Skeletal muscle cell (primary cell): ENCODE data around the gene LRPPRC.

Experiments
- DNase-seq: peaks from one replicate; pipeline ENCODE4 v3.0.0-alpha.2; 2010; ENCODE audit warnings: low read depth
- H3K4me3 ChIP-seq: 2 replicates; pipeline ENCODE4 v1.5.1; 2011; ENCODE audit warnings: low read depth, mild to moderate bottlenecking, control low read depth, low read length, moderate library complexity

The LRPPRC gene

GRCh38 chr2:43985359-43985758, 10.4 kb downstream of the LRPPRC start:
- no peak overlapping the region for H3K4me3 ChIP-seq
- DNase-seq, result no peak

- no peak overlapping the region for H3K4me3 ChIP-seq
- no peak for DNase-seq
These were observed 11.3 kb downstream of the LRPPRC start for GRCh38 chr2:43984533-43984932.

GRCh38 chr2:43980902-43981301, 14.9 kb downstream of the LRPPRC start:
- no peak for DNase-seq
- no peak overlapping the region for H3K4me3 ChIP-seq

GRCh38 chr2:43977677-43978375, 18.0 kb downstream of the LRPPRC start:
- no peak for DNase-seq
- no peak overlapping the region for H3K4me3 ChIP-seq

- H3K4me3 ChIP-seq, result no peak overlapping the region
- DNase-seq, result no peak
These were observed 34.9 kb downstream of the LRPPRC start for GRCh38 chr2:43960921-43961320.

- no peak for DNase-seq
- H3K4me3 ChIP-seq, result no peak overlapping the region
These were observed 37.2 kb downstream of the LRPPRC start for GRCh38 chr2:43958397-43959275.

GRCh38 chr2:43950383-43951008, 45.3 kb downstream of the LRPPRC start:
- no peak for DNase-seq
- H3K4me3 ChIP-seq, result no peak overlapping the region

- DNase-seq, result no peak
- H3K4me3 ChIP-seq, result no peak overlapping the region
These were observed 47.4 kb downstream of the LRPPRC start for GRCh38 chr2:43948370-43948769.

GRCh38 chr2:43946685-43947084, 49.1 kb downstream of the LRPPRC start:
- no peak for DNase-seq
- H3K4me3 ChIP-seq, result no peak overlapping the region

- DNase-seq, result no peak
- H3K4me3 ChIP-seq, result no peak overlapping the region
These were observed 50.4 kb downstream of the LRPPRC start for GRCh38 chr2:43945439-43945838.

- H3K4me3 ChIP-seq, result no peak overlapping the region
- no peak for DNase-seq
These were observed 50.9 kb downstream of the LRPPRC start for GRCh38 chr2:43944915-43945314.

GRCh38 chr2:43943809-43944452, 51.9 kb downstream of the LRPPRC start:
- DNase-seq, result no peak
- H3K4me3 ChIP-seq, result no peak overlapping the region

- DNase-seq, result no peak
- H3K4me3 ChIP-seq, result no peak overlapping the region
These were observed 52.5 kb downstream of the LRPPRC start for GRCh38 chr2:43943323-43943722.

- no peak overlapping the region for H3K4me3 ChIP-seq
- no peak for DNase-seq
These were observed 52.9 kb downstream of the LRPPRC start for GRCh38 chr2:43942881-43943280.

GRCh38 chr2:43941966-43942365, 53.8 kb downstream of the LRPPRC start:
- DNase-seq, result no peak
- H3K4me3 ChIP-seq, result no peak overlapping the region

GRCh38 chr2:43941359-43941758, 54.4 kb downstream of the LRPPRC start:
- no peak overlapping the region for H3K4me3 ChIP-seq
- DNase-seq, result no peak

- DNase-seq, result no peak
- H3K4me3 ChIP-seq, result no peak overlapping the region
These were observed 56.0 kb downstream of the LRPPRC start for GRCh38 chr2:43939695-43940256.

GRCh38 chr2:43937269-43937820, 58.4 kb downstream of the LRPPRC start:
- no peak overlapping the region for H3K4me3 ChIP-seq
- DNase-seq, result no peak

- DNase-seq, result no peak
- no peak overlapping the region for H3K4me3 ChIP-seq
These were observed 61.2 kb downstream of the LRPPRC start for GRCh38 chr2:43934567-43934966.
